ENCODE results near the gene DLX1.
A peak's percentile ranks its signal among the peaks of the same experiment; 100 is the strongest.

Gene DLX1

DNA sequence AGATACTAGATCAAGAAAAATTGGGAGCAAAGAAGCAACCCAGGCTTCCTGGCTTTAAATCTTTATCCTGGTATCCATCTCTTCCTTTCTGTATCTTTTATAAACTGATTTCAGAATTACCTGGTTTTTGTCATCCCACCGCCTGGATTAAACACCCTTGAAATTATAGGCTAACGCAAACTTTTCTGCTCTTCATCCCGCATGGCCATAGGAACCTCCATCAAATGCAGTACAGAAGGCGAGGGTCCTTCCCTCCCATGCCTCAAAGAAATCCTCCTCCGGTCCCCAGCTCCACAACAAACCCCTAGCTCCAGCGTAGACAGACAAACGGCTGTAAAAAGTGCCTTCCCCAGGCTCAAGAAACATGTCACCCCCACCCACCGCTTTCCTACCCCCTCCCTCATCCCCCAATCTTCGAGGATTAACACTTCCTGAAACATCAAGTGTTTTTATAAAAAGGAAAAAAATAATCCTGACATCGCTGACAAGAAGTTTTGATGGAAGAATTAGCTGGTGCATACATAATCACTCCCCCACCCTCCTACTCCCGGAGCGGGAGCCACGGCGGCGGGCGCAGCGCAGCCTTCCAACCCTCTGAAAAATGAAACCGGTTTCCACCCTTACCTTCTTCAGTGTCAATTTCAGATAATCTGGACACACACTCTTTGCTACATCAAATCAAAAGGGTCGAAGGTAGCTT lies 7.6 kb downstream of the DLX1 start:
- TF ChIP-seq, protein P1, sequence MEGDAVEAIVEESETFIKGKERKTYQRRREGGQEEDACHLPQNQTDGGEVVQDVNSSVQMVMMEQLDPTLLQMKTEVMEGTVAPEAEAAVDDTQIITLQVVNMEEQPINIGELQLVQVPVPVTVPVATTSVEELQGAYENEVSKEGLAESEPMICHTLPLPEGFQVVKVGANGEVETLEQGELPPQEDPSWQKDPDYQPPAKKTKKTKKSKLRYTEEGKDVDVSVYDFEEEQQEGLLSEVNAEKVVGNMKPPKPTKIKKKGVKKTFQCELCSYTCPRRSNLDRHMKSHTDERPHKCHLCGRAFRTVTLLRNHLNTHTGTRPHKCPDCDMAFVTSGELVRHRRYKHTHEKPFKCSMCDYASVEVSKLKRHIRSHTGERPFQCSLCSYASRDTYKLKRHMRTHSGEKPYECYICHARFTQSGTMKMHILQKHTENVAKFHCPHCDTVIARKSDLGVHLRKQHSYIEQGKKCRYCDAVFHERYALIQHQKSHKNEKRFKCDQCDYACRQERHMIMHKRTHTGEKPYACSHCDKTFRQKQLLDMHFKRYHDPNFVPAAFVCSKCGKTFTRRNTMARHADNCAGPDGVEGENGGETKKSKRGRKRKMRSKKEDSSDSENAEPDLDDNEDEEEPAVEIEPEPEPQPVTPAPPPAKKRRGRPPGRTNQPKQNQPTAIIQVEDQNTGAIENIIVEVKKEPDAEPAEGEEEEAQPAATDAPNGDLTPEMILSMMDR (IDR thresholded peaks at IDR 0.05; ENCODE audit: borderline replicate concordance, insufficient read depth, low read depth, low read length) = no peak
- H3K4me3 ChIP-seq (ENCODE audit: low read depth, low read length) = no peak overlapping the region

DNA sequence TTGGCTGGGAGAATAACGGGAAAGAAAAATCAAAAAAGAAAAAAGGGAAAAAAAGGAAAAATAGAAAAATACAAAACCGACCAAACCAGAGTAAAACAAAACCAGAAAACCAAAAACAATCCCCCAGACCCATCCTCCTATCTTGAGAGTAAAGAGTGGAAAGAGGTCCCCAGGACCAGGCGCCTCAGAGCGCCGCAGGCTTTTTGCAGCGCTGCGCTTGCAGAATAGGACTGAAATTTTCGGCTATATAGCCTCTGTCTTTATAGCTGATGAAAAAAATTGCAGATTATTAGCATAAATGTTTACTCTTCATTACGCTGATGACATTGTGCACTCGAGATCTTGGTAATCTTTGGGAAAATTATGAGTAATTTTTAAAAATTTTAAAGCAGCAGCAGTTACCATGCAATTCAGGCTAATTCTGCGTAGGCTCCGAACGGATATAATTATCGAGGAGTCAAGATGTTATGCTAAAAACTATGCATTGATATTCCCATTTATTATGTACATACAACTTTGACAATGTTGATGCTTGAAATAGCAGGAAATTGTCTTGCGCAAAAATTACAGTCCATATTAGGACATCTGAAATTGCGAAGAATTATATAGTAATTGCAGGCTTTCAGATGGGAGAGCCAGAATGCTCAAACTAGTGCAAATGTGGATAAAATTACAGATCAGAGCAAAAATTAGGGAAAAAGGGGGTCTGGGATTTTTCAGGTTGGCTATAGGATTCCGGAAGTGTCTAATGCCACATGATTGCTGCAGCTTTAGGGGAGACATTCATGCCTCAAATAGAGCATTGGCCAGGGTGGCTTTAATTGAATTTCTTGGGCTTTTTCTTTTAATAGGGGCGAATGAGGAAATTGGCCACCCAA lies 8.3 kb downstream of the DLX1 start:
- H3K4me3 ChIP-seq (ENCODE audit: low read depth, low read length) = no peak overlapping the region

DNA sequence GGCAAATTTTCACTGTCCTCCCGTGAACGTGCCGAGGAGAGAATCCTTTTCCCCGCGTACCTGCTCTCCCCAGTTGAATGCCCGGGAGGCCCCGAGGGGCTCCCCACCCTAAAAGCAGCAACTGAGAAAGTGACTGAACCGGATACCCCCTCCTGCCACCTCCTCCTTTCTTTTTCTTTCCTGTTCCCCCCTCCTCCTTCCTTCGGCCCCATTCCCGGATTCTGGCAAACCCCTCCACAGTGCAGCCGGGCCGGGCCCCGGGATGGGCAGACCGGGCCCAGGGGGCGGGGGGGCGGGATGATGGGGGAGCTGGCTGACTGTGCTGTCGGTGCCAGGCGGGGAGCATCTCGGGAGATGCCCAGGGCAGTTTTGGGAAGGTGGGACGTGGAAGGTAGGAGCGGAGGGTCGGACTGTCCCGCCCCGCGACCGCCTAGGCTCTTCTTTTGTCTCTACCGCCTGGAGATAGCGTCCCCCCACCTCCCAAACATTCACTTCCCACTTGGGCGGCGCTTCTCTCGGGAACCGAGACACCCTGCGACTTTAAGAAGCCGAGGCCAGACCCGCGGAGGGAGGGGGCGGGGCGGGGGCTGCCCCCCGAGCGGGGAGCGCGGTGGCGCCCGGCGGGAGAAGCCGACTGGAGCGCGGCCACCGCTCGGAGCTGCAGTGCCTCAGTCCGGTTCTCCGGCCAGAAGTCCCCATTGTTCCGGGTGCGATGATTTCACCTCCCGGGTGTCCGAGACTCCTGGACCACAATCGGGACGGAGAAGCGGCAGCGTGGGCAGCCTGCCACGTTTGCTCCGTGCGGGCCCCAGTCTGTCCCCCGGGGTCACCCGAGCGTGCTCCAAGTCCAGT lies 9.2 kb downstream of the DLX1 start:
- TF ChIP-seq, protein P1 (IDR thresholded peaks at IDR 0.05; ENCODE audit: borderline replicate concordance, insufficient read depth, low read depth, low read length) = no peak
- H3K4me3 ChIP-seq (ENCODE audit: low read depth, low read length) = peak overlapping the region; percentile 77

More for the DNA sequence above, 8.3 kb downstream of the DLX1 start:
- TF ChIP-seq, protein P1 (IDR thresholded peaks at IDR 0.05; ENCODE audit: borderline replicate concordance, insufficient read depth, low read depth, low read length) = no peak

DNA sequence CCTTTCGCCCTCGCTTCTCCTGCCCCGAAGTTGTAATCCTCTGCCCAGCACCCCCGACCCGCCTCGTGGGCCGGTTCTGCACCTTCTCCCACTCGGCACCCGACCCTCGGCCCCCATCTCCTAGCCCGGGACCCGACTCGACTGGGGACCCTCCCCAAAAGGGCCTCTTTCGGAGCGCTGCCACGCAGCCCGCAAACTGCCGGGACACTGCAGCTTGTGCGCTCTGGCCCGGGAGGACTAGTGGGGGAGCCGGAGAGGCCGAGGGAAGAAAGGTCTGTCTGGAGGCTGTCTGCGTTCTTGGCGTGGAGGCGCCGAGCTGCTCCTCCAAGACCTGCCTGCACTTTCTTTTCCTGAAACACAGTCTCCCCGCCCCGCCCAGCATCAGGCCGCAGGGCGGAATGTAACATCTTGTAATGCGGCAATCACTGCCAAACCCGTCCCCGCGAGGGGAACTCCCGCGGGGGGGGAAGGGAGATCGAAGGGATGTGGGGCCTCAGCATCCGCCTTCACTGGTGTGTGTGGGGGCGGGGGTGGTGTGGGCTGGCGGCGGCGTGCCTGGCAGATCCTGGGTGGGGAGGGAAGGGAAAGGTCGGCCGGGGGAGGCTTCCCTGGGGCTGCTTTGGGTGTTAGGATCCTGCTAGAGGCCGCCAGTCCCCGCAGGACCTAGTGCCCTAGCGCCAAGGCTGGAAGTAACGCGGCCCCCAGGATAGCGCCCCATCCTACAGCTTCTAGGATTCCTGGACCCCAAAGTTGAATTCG lies 10.0 kb downstream of the DLX1 start:
- TF ChIP-seq, protein P1 (IDR thresholded peaks at IDR 0.05; ENCODE audit: borderline replicate concordance, insufficient read depth, low read depth, low read length) = no peak
- H3K4me3 ChIP-seq (ENCODE audit: low read depth, low read length) = peak overlapping the region; percentile 77

DNA sequence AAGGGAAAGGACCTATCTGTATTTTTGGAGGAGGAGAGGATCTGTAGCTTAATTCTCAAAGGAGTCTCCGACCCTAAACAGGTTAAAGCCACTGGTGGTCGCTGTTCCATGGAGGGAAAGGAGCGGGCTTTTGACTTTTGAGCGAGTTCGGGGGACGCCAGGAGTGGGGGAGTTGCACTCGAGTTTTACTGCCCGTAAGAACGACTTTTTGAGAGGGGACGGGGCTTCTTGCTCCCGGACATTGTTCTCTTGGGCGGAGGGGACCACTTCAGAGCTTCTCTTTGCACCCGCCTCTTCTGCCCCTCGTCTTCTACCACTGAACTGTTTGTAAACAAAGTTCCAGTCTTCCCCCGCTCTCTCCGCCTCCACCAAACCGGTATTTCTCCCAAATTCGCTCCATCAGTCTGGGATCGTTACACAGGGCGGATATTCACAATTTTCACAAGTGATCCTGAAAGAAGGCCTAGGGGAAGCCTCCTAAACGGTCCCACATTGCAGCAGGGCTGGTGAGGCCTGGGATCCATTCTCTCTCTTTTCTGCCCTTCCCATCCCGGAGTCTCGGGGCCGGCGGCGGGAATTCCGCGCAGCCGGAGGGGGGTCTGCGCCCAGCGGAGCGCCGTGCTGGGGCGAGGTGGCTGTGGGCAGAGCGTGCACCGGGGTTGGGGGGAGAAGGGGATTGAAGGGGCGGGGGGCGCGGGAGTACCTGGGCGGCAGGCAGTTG lies 10.8 kb downstream of the DLX1 start:
- TF ChIP-seq, protein P1 (IDR thresholded peaks at IDR 0.05; ENCODE audit: borderline replicate concordance, insufficient read depth, low read depth, low read length) = peak; percentile 20; the same call in 1 of the 2 replicates
- H3K4me3 ChIP-seq (ENCODE audit: low read depth, low read length) = peak overlapping the region; percentile 77
